ENCODE results near the gene CFAP210. TPM values are rescaled to one million over a fixed set of nuclear protein-coding genes. Genes with fewer than 3 reads are reported as not detected.

CFAP210 gene
- total and polyA plus RNA-seq, 9 of the 15 experiments (the other 6 are each of a cell fraction or from before 2014, with no cell fraction given) = 0.75 to 3.6 (median 1.3) TPM

GRCh38 chr2:169664978-169665930, 29.0 kb downstream of the CFAP210 start (continued):
- no peak for TF ChIP-seq ZBTB12 (CRISPR knock-in tag; IDR thresholded peaks at IDR 0.05)
- no peak for TF ChIP-seq SRSF1 (IDR thresholded peaks at IDR 0.05; ENCODE audit: low read depth, low read length)
- TF ChIP-seq RBM15 (IDR thresholded peaks at IDR 0.05; ENCODE audit: insufficient read depth, low read length) = no peak
- TF ChIP-seq NRF1 (conservative IDR thresholded peaks at IDR 0.05 in 1 of 2, IDR thresholded peaks at IDR 0.05 in 1 of 2) = peak in 1 of 2 experiments; percentile 44
- no peak for TF ChIP-seq POLR2H (tag; IDR thresholded peaks at IDR 0.05; ENCODE audit: low read depth)
- no peak for TF ChIP-seq ZNF57 (CRISPR knock-in tag; IDR thresholded peaks at IDR 0.05)
- TF ChIP-seq STAT6 (CRISPR knock-in tag; IDR thresholded peaks at IDR 0.05) = no peak
- TF ChIP-seq NEUROD1 (IDR thresholded peaks at IDR 0.05; ENCODE audit: borderline replicate concordance, low read depth, low read length, partially characterized antibody) = no peak
- no peak for TF ChIP-seq ZKSCAN3 (CRISPR knock-in tag; IDR thresholded peaks at IDR 0.05)
- TF ChIP-seq, protein P1, sequence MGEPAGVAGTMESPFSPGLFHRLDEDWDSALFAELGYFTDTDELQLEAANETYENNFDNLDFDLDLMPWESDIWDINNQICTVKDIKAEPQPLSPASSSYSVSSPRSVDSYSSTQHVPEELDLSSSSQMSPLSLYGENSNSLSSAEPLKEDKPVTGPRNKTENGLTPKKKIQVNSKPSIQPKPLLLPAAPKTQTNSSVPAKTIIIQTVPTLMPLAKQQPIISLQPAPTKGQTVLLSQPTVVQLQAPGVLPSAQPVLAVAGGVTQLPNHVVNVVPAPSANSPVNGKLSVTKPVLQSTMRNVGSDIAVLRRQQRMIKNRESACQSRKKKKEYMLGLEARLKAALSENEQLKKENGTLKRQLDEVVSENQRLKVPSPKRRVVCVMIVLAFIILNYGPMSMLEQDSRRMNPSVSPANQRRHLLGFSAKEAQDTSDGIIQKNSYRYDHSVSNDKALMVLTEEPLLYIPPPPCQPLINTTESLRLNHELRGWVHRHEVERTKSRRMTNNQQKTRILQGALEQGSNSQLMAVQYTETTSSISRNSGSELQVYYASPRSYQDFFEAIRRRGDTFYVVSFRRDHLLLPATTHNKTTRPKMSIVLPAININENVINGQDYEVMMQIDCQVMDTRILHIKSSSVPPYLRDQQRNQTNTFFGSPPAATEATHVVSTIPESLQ (CRISPR knock-in tag; IDR thresholded peaks at IDR 0.05) = no peak
- no peak for TF ChIP-seq THRAP3 (IDR thresholded peaks at IDR 0.05; ENCODE audit: borderline replicate concordance)
- no peak for TF ChIP-seq SRSF9 (IDR thresholded peaks at IDR 0.05; ENCODE audit: borderline replicate concordance, low read depth, low read length)
- no peak for TF ChIP-seq XRCC4 (IDR thresholded peaks at IDR 0.05; ENCODE audit: extremely low read depth, insufficient read depth, insufficient read length)
- peak; percentile 19; the same call in 1 of the 2 replicates for TF ChIP-seq IRF9 (tag; IDR thresholded peaks at IDR 0.05)
- TF ChIP-seq RBM39 (optimal IDR thresholded peaks at IDR 0.05; ENCODE audit: low read depth, low read length) = no peak
- no peak for TF ChIP-seq TAF7 (tag; IDR thresholded peaks at IDR 0.05)
- no peak for TF ChIP-seq ZNF561 (CRISPR knock-in tag; conservative IDR thresholded peaks at IDR 0.05)
- no peak for TF ChIP-seq TGIF2 (CRISPR knock-in tag; IDR thresholded peaks at IDR 0.05)
- no peak for TF ChIP-seq CREB1 (IDR thresholded peaks at IDR 0.05)
- no peak for TF ChIP-seq CREB1 (CRISPR knock-in tag; IDR thresholded peaks at IDR 0.05)
- TF ChIP-seq ESRRB (CRISPR knock-in tag; IDR thresholded peaks at IDR 0.05; ENCODE audit: borderline replicate concordance) = no peak
